HG02759 (cell line): Measurements from ENCODE around the gene MLLT3.
"Not testable (repeated sequence)": the region's sequence is repeated elsewhere in the genome, so short reads cannot be mapped to it uniquely, and the experiment has no call there.

Experiments used
- ATAC-seq: cut with Tn5 transposase; IDR thresholded peaks from one replicate; pipeline ENCODE4 v1.9.1; 2021; ENCODE audit warnings: mild to moderate bottlenecking, moderate library complexity; ENCODE audit not compliant: unreplicated experiment

MLLT3 gene

DNA sequence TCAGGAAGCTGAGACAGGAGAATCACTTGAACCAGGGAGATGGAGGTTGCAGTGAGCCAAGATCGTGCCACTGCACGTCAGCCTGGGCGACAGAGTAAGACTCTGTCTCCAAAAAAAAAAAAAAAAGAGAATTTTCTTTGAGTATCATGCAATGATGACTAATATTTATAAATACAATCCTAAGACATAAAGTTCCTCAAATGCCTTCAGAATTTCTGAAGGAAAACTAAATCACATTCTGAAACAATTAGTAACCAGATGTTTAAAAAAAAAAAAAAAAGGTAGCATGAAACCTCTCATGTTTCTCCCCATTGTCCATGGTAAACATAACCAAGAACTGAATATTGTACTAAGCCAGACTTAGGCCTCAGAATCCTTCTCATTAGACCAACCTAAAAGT lies 23.1 kb downstream of the MLLT3 start:
- ATAC-seq: no peak

DNA sequence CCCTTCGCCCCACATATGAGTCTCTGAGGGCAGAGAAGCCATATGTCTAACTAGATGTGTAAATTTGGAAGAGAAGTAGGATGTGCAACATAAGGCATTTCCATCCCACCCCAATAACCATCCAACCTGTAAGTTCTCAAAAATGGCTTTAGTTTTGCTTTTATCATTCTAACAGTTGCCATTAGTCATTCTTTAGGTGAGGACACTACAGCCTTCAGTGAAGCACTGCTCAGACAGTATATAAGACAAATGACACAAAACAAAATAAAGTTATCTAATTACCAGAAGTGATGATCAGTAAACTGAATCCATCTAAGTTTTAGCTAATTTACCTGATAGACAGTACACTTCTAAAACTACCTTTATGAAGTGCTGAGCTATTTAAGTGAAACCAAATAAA lies 23.9 kb downstream of the MLLT3 start:
- ATAC-seq: no peak

DNA sequence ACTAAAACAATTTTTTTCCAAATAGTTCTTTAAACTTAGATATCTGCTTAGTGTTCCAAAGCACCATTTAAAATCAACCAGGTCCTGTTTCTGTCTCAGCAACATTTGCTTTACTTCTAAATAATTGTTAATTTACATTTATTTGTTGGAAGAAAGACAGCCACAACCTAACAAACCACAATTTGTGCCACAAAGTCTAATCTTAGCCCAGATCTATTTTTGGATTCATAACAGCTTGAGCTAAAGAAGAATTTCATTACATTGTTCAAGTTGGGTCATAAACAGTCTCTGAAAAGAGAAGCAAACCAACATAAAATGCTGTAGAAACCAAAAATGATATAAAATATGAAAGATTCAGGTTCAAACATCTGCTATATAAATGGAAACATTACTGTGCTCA lies 24.4 kb downstream of the MLLT3 start:
- ATAC-seq: no peak

DNA sequence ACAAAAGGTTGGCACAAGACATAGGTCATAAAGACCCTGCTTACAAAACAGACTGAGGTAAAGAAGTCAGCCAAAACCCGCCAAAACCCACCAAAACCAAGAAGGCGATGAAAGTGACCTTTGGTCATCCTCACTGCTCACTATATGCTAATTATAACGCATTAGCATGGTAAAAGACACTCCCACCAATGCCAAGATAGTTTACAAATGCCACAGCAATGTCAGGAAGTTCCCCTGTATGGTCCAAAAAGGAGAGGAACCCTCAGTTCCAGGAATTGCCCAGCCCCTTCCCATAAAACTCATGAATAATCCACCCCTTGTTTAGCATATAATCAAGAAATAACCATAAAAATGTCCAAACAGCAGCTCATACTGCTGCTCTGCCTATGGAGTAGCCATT lies 27.7 kb downstream of the MLLT3 start:
- no peak for ATAC-seq

DNA sequence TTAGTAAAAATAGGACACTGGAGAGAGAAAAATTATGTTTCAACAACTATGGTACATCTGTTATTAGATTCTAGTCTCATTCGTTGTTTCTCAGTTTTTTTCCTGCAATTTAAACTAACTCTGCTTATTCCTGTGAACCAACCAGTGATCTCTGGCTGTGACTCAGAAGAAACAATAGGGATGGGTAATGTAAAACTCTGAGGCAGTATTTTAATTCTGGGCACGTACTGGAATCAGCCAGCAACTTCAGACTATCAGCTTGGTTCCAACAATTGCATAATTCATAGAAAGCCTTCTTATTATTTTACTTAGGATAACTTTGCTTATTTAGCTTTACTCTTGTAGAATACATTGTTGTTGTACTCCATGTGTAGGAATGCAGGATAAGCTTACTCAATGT lies 28.8 kb downstream of the MLLT3 start:
- no peak for ATAC-seq

DNA sequence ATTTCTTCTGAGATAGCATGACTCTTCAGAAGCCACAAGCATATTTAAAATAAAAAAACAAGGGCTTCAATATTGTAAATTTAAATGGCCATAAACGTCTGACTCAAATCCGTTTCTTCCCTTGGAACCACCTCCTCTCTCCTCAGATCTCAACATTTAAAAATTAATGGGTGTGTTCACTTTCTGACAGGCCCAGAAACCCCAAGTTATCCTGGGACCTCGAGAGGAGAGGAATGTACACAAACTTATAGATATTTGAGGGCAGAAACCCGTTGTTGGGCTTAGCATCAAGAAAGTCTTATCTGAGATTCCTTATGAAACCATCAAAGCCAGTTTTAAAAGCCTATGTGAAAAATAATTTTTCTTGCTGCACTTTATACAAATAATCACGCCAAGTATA lies 29.2 kb downstream of the MLLT3 start:
- no peak for ATAC-seq

DNA sequence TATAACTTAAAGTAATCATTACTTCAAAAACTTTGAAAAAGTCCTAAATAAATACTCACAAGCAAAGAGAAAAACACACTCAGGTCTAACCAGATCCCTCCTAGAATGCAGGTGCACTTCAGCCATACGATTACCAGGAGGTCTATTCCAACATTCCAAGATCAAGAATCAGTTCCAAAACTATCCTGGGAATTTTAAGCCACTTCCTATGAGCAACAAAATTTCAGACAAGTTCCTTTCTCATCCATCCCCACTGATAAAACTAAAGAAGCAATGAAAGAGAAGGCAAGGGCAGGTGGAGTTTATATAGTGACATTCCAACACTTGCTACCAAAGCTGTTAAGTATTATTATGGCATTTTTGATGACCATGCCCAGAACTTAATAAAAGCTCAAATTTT lies 29.6 kb downstream of the MLLT3 start:
- no peak for ATAC-seq

DNA sequence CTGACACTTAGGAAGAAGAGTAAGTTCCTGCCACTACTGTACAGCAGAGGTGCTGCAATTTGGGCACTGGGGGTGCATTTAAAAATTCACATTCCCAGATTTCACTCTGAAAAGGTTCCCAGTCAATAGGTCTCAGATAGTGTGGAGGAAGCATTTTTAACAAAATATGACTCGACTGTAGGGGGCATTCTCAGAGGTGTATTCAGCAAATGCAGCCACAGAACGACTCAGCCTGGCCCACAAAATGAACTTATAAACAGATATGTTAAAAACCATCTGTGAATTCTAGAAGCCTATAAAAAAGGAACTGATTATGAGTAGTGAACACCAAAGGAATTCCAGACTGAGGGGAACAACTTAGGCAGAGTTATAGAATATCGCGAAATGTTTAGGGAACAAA lies 31.1 kb downstream of the MLLT3 start:
- no peak for ATAC-seq

DNA sequence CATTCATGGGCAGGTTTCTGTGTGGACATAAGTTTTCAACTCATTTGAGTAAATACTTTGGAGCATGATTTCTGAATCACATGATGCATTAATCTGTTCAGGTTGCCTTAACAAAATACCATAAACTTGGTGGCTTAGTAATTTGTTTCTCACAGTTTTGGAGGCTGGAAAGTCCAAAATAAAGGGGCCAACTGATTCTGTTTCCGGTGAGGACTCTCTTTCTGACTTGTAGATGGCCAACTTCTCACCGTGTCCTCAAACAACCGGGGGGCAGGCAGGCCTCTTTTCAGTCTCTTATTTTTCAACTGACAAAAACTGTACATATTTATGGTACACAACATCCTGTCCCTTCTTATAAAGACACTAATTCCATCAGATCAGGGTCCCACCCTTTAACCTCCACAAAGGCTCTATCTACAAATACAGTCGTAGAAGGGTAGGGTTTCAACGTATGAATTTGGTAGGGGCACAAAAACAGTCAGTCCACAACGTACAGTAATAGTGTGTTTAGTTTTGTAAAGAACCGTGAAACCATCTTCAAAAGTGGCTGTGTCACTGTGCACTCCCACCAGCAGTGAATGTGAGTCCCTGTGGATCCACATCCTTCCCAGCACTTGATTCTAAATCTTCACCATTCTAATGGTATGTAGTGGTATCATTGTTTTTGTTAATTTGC lies 37.2 kb downstream of the MLLT3 start:
- no peak for ATAC-seq

DNA sequence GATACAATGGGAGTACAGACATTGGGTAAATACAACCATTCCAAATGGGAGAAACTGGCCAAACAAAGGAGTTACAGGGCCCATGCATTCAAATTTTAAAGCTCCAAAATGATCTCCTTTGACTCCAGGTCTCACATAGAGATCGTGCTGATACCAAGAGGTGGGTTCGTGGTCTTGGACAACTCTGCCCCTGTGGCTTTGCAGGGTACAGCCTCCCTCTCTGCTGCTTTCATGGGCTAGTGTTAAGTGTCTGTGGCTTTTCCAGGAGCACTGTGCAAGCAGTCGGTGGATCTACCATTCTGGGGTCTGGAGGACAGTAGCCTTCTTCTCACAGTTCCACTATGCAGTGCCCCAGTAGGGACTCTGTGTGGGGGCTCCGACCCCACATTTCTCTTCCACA lies 39.2 kb downstream of the MLLT3 start:
- ATAC-seq: not testable (repeated sequence)

DNA sequence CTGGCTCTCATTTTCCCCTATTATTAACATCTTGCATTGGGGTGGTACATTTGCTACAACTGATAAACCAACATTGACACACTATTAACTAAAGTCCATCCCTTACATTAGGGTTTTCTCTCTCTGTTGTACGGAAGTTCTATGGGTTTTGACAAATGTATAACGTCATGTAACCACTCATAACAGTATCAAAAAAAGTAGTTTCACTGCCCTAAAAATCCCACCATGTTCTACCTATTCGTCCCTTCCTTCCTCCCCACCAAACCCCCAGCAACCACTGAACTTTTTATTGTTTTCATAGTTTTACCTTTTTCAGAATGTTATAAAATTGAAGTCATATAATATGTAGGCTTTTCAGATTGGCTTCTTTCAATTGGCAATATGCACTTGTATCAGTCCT lies 40.1 kb downstream of the MLLT3 start:
- peak; percentile 49 for ATAC-seq

DNA sequence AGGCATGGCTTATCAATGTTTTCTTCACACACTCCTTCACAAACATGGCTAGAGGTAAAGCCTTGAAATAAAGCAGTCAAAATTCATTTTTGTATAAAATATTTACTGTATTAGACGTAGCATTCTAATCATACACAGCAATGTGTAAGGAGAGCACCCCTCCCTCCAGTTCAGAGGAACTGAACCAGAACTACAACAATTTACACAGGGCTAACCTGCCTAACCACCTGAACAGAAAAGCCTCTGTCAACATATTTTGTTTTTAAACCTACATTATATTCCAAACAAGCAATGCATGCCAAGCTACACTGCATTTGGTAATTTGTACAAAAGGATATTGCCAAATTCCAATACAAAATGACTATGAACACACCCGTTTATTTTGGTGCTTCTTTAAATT lies 41.6 kb downstream of the MLLT3 start:
- ATAC-seq: no peak

DNA sequence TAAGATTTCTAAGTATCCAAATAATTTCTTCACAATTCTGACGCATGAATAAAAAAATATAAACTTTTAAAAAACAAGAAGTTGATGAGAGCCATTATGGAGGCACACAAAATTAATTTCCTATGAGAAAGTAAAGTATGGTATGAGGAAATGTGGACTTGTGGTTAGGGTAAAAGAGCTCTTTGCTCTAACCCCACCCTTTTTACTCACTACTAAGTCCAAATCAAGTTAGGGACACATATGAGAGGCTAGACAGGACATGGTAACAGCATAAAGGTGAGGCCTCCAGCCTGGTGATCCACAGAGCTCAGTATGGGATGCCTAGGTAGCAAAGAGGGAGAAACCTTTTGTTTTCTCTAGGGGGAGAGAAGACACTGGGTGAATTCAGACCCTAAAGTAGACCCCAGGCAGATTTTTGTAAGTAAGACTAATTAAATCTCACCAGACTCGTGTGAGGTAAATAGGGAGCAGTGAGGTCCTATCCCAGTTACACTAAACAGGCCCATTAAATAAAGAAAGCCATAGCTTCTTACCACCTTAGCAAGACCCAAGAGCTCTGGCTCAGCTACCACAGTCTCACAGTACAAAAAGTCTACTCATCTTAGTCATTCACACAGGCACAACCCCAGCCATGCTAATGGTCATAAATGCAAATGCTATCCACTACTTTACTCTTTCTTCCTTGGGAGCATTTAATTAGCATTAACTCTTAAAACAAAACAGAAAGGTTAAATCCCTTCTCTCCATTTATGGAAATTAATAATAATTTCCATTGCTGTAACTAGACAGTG lies 42.6 kb downstream of the MLLT3 start:
- no peak for ATAC-seq

DNA sequence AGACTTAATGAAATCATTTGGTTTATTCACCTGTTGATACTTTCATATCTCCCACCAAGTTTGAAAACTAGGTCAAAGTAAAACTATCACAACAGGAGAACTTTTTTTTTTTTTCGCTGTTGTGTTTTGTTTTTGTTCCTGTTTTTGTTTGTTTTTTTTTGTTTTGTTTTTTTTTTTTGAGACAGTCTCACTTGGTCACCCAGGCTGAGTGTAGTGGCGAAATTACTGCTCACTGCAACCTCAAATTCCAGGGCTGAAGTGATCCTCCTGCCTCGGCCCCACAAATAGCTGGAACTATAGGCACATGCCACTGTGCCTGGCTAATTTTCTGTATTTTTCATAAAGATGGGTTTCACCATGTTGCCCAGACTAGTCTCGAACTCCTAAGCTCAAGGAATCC lies 49.3 kb downstream of the MLLT3 start:
- no peak for ATAC-seq

DNA sequence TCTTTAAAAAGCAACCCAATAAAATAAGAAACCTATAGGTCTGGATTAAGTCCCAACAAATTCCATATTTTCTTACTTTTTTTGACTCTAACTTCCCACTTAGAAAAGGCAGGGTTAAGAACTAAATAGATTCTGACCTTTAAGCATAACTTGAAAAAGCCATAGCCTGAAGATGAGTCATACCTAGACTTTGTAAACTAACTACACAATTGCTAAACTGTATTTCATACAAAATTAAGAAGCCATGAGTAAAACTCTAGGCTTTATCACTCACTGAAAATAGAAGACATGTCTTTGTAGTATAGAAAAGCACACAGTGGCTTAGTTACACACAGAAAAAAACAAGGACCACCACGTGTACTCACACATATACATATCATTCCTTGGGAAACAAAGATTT lies 51.5 kb downstream of the MLLT3 start:
- ATAC-seq: peak; percentile 83

DNA sequence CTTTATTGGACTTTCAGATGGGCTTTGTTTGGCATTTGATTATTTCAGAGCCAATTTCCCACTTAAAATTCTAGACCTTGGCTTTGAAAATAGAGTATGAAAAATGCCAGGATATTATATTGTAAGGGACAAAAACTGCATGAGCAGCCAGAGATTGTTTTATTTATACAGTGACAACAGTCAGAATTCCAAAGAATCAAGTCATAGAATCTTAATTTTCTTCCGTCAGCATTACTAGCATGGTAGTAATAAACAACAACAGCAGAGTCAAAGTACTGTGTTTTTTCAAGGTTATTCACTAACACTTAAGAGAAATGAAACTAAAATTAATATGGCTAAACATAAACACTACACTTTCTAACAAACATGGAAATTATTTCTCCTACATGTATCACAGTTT lies 52.2 kb downstream of the MLLT3 start:
- no peak for ATAC-seq

DNA sequence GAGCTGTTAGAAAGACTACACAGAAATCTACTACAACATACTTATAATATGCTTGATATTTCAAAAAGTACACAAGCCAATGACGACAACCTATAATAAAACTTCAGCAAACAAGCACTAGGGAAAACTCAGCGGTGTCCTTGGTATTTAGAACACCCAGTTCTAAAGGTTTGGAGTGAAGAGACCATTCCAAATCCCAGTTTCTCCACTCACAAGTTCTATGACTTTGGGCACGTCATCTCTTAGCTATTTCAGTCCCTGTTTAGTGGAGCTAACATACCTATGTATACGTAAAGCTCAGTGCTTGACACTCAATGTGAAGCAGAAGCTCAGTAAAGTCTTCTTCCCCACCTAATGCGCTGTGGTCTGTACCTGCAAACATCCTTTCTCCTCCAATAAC lies 52.8 kb downstream of the MLLT3 start:
- ATAC-seq: no peak

DNA sequence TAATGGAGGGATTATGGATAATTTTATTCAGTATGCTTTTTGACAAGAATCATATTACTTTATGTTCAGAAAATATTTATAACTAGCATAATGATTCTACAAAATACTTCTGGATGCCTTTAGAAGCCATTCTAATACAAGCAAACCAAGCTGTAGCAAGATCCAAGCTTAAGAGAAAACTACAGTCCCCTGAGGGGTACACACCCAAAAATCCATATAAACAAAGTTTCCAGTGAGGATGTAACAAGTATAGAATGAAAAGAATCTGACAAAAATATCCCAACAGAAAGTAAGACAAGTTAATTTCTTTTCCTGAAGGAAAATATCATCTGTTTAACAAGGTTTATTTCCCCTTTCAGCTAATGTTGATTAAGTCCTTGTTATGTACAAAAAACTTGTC lies 53.9 kb downstream of the MLLT3 start:
- no peak for ATAC-seq

DNA sequence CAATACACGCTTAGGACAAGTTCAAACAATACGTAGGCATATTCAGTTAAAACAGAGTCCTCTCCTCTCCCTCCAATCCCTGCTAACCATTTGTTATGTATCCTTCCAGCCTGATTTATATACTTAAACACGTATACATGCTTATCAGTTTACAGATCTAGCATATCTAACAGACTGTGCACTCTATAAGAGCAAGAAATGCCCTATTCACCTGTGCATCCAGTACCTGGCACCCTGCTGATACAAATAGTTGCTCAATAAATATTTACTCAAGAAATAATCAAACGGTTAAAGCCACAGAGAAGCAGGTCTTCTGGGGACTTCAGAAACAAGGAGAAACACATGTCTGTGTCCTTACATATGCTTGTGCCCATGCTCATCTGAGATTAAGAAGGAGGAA lies 55.9 kb downstream of the MLLT3 start:
- ATAC-seq: no peak

DNA sequence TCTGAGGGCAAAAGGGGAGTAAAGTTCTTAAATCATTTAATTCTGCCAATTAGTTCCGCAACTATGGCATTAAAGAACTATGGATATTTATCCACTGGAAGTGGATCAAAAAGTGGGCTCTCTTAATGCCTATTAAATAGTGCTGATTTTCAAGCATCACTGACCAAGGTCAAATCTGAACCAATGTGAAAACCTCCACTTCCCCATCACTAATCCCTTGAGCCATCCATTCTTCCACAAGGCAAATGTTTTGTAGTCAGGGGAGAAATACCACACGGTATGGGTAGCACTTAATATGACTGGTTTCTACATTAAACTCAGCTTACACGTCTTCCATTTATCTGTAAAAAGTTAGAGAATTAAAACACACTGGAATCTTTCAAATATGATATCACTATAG lies 57.6 kb downstream of the MLLT3 start:
- no peak for ATAC-seq

DNA sequence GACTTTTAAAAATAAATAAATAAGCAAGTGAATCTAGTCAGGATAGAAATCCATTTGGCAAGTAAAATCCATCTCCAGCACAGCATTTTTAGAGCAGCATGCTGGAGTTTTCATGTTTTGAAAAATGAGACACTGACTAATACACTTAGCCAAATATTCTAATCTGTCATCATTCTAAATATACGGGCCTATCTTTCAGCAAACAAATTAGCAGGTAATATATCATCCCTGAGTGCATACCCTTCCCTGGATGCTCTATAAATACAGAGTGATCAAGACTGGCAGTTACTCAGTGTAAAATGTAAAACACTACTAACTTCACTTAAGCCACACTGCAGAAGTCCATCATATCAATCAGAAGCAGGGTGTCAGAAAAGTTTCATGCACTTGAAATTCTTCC lies 58.4 kb downstream of the MLLT3 start:
- ATAC-seq: no peak

DNA sequence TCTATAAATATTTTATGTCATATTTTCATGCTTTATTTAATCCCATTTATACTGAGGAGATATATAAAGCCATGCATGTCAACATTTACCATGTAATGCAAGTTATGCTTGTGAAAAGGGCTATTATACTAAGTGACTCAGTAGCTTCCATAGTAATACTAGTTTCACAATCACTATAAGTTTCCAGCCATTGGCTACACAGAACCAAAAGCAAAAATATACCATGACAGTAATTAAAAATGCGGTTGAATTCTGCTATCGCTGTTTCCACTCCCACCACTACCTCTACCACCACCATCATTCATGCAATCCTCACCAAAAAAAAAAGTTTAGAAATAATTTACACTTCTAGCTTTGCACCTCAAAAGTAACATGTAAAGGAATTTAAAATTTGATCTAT lies 60.2 kb downstream of the MLLT3 start:
- peak; percentile 43 for ATAC-seq

DNA sequence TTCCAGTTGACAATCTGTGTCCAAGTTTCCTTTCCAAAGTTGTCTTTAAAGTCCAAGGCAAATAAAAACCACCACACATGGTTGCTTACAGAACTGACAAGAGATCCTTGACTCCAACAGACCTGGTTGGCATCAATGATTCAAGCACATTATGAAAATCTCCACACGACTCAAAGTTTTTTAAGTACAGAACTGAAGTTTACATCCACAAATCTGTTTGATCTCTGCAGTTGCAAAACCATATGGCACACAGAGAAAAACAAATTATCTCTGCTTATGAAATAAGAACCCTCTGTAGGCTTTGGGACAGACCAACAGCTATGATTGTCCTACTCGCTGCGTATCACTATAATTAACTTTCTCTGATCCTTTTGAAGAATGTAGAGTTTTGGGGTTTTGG lies 60.8 kb downstream of the MLLT3 start:
- ATAC-seq: no peak
